Measurements from ENCODE around the gene CROCC2. TPM values are rescaled to one million over a fixed set of nuclear protein-coding genes. Genes with fewer than 3 reads are reported as not detected.
A peak's percentile ranks its signal among the peaks of the same experiment; 100 is the strongest.

CROCC2 gene
- total and polyA plus RNA-seq, 2 of the 13 experiments (the other 11 are each of a cell fraction or from before 2014, with no cell fraction given), result not detected

DNA sequence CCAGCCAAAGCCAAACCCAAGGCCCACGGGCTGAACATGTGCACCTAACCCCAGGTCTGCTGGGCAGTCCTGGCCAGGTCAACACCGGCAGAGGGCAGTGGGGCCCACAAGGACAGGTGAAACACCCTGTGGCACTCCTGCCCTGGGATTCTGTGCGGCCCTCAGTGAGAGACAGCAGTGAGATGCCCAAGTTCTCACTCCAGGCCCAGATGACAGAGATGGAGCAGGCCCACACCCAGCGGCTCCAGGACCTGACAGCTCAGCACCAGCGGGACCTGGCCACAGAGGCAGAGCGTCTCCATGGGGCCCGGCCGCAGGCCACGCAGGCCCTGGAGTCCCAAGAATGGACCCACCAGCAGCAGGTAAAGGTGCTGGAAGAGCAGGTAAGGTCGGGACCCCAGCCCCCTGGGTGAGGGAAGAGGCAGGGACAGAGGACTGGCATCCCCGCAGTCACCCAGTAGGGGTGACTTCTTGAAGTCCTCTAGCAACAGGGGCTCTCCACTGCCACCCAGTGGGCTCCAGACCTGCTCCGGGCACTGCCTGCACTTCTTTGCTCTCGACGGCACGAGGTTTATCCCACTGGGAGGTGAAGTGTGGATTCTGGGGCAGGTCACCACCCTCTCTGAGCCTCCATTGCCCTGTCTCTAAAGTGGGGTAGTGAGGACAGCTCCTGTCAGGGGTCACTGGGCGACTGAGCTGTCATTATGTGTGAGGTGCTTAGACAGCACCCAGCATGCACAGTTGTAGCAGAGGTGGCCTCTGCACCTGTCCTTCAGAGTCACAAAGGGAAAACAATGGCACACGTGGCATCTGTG, 83.5 kb downstream of the CROCC2 start:
- Histone ChIP-seq H3K9ac (ENCODE audit: insufficient read depth, low read depth, low read length) (no peak overlapping the region), H3K27ac (ENCODE audit: extremely low read length, insufficient read depth, low read length) (no peak overlapping the region), H3K9me3 (ENCODE audit: low read length) (no peaks in the 10 kb centered on the region), H3K79me2 (ENCODE audit: insufficient read depth, low read length) (no peaks in the 10 kb centered on the region), H4K20me1 (ENCODE audit: insufficient read depth, low read length) (no peaks in the 10 kb centered on the region; the same call in 1 of the 2 replicates), H3K4me3 (replicated peaks in 1 of 3; ENCODE audit: insufficient read depth in 1 of 3, low read depth in 2 of 3, low read length in 3 of 3) (no peak overlapping the region), H3K4me2 (ENCODE audit: low read depth, low read length) (no peak overlapping the region), H3K27me3 (ENCODE audit: control insufficient read depth in 1 of 2, insufficient read depth in 2 of 2, low read length in 2 of 2) (peaks cover 26 to 85% of the 10 kb centered on the region in 2 experiments), H2AFZ (ENCODE audit: low read length) (no peak overlapping the region), H3K36me3 (replicated peaks in 1 of 2; ENCODE audit: control insufficient read depth in 1 of 2, insufficient read depth in 2 of 2, low read length in 2 of 2) (no peaks in the 10 kb centered on the region), H3K4me1 (ENCODE audit: insufficient read depth, low read length) (peaks cover 51% of the 10 kb centered on the region)
- FAIRE-seq (peak; percentile 83), ATAC-seq (peak; percentile 86), DNase-seq (ENCODE audit: low spot score) (peak; percentile 77)
- intact Hi-C loops (cut with micrococcal nuclease; ENCODE audit: unreplicated experiment), result loop anchor here (1.0 to 10.0 kb wide), 3 partner anchors 75 to 1785 kb away; no protein-coding TSS in a partner anchor
- in situ Hi-C loops (cut with HindIII; ENCODE audit: extremely low pct_ligation_motif_present, low pct_unique_long_range_greater_than_20kb), result loop anchor here (5.0 kb wide), 1 partner anchor 72 kb away; no protein-coding TSS in a partner anchor
- CTCF ChIA-PET (ENCODE audit: low intra/inter-chr PET ratio, low total read pairs), result interaction anchor here (1.4 to 3.8 kb wide), 5 partner anchors 20 to 138 kb away, joined by 3 to 20 read pairs (median 11); no protein-coding TSS in a partner anchor
- POLR2A ChIA-PET, result no interaction called here
- no TSS peak for BruUV-seq (replicated peaks)
- 20% methylated on average over 8 of the region's 17 CpGs for WGBS (ENCODE audit: low lambda C conversion rate)
- no peak for TF ChIP-seq RELA (CRISPR knock-in tag; IDR thresholded peaks at IDR 0.05)
- TF ChIP-seq, protein P1, sequence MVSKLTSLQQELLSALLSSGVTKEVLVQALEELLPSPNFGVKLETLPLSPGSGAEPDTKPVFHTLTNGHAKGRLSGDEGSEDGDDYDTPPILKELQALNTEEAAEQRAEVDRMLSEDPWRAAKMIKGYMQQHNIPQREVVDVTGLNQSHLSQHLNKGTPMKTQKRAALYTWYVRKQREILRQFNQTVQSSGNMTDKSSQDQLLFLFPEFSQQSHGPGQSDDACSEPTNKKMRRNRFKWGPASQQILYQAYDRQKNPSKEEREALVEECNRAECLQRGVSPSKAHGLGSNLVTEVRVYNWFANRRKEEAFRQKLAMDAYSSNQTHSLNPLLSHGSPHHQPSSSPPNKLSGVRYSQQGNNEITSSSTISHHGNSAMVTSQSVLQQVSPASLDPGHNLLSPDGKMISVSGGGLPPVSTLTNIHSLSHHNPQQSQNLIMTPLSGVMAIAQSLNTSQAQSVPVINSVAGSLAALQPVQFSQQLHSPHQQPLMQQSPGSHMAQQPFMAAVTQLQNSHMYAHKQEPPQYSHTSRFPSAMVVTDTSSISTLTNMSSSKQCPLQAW (CRISPR knock-in tag; IDR thresholded peaks at IDR 0.05), result peak; percentile 50; the same call in 1 of the 2 replicates
- no peak for TF ChIP-seq SRF (IDR thresholded peaks at IDR 0.05; ENCODE audit: low read depth, low read length)
- TF ChIP-seq MIER3 (CRISPR knock-in tag; IDR thresholded peaks at IDR 0.05; ENCODE audit: borderline replicate concordance), result no peak
- TF ChIP-seq, protein P2, sequence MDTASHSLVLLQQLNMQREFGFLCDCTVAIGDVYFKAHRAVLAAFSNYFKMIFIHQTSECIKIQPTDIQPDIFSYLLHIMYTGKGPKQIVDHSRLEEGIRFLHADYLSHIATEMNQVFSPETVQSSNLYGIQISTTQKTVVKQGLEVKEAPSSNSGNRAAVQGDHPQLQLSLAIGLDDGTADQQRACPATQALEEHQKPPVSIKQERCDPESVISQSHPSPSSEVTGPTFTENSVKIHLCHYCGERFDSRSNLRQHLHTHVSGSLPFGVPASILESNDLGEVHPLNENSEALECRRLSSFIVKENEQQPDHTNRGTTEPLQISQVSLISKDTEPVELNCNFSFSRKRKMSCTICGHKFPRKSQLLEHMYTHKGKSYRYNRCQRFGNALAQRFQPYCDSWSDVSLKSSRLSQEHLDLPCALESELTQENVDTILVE (CRISPR knock-in tag; IDR thresholded peaks at IDR 0.05), result peak; percentile 32; the same call in 1 of the 2 replicates
- TF ChIP-seq, protein P3, sequence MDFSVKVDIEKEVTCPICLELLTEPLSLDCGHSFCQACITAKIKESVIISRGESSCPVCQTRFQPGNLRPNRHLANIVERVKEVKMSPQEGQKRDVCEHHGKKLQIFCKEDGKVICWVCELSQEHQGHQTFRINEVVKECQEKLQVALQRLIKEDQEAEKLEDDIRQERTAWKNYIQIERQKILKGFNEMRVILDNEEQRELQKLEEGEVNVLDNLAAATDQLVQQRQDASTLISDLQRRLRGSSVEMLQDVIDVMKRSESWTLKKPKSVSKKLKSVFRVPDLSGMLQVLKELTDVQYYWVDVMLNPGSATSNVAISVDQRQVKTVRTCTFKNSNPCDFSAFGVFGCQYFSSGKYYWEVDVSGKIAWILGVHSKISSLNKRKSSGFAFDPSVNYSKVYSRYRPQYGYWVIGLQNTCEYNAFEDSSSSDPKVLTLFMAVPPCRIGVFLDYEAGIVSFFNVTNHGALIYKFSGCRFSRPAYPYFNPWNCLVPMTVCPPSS (IDR thresholded peaks at IDR 0.05), result no peak
- no peak for TF ChIP-seq ZNF121 (CRISPR knock-in tag; IDR thresholded peaks at IDR 0.05)
- TF ChIP-seq, protein P4, sequence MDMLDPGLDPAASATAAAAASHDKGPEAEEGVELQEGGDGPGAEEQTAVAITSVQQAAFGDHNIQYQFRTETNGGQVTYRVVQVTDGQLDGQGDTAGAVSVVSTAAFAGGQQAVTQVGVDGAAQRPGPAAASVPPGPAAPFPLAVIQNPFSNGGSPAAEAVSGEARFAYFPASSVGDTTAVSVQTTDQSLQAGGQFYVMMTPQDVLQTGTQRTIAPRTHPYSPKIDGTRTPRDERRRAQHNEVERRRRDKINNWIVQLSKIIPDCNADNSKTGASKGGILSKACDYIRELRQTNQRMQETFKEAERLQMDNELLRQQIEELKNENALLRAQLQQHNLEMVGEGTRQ (IDR thresholded peaks at IDR 0.05; ENCODE audit: low read depth, low read length), result no peak
- TF ChIP-seq, protein P4 (CRISPR knock-in tag; IDR thresholded peaks at IDR 0.05; ENCODE audit: borderline replicate concordance), result no peak
- TF ChIP-seq POLR2AphosphoS5 (IDR thresholded peaks at IDR 0.05; ENCODE audit: low read depth, low read length), result no peak
- TF ChIP-seq, protein P5, sequence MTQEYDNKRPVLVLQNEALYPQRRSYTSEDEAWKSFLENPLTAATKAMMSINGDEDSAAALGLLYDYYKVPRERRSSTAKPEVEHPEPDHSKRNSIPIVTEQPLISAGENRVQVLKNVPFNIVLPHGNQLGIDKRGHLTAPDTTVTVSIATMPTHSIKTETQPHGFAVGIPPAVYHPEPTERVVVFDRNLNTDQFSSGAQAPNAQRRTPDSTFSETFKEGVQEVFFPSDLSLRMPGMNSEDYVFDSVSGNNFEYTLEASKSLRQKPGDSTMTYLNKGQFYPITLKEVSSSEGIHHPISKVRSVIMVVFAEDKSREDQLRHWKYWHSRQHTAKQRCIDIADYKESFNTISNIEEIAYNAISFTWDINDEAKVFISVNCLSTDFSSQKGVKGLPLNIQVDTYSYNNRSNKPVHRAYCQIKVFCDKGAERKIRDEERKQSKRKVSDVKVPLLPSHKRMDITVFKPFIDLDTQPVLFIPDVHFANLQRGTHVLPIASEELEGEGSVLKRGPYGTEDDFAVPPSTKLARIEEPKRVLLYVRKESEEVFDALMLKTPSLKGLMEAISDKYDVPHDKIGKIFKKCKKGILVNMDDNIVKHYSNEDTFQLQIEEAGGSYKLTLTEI (CRISPR knock-in tag; conservative IDR thresholded peaks at IDR 0.05), result no peak
- no peak for TF ChIP-seq NR3C1 (CRISPR knock-in tag; IDR thresholded peaks at IDR 0.05)
- TF ChIP-seq SIN3B (IDR thresholded peaks at IDR 0.05; ENCODE audit: low read length), result no peak
- 0 out of 2 replicates have a peak, but pooled peaks have one; percentile 30 for TF ChIP-seq IRF2 (CRISPR knock-in tag; IDR thresholded peaks at IDR 0.05)
- TF ChIP-seq IKZF1 (IDR thresholded peaks at IDR 0.05), result no peak

Measured in HepG2 (cell line).